H1 (cell line): ENCODE results near the gene LAMA3. TPM values are rescaled to one million over a fixed set of nuclear protein-coding genes. Genes with fewer than 3 reads are reported as not detected.

Experiments used
- CTCF ChIA-PET: fragments of 300-600 bp; sonication (Branson Sonifier 250); formaldehyde crosslinking; loops from one replicate; lab custom pipeline; 2021; ENCODE audit not compliant: partially characterized antibody; lab: Charles Lee
- POLR2A ChIA-PET: fragments of 300-600 bp; sonication (Branson Sonifier 250); formaldehyde crosslinking; loops from one replicate; lab custom pipeline; 2021; ENCODE audit warnings: inconsistent platforms; ENCODE audit not compliant: partially characterized antibody; lab: Charles Lee
- DNase-seq, 2 experiments: peaks; one replicate each; pipeline versions ENCODE4 v3.0.0 to v3.0.0-alpha.2; 2010 to 2022; ENCODE audit warnings: low spot score in 2 of 2, low read depth in 1 of 2, mixed read lengths in 1 of 2
- FAIRE-seq: peaks from 2 replicates; lab custom pipeline; 2011; peaks lifted over from hg19 to GRCh38; lab: Jason Lieb, UNC
- H2AFZ ChIP-seq: 2 replicates; pipeline ENCODE4 v1.8.1; 2012; ENCODE audit warnings: low read length, inconsistent platforms
- H2AK5ac ChIP-seq: 2 replicates; pipeline ENCODE4 v1.6.1; 2013; ENCODE audit warnings: low read depth, low read length
- H2BK120ac ChIP-seq: replicated peaks from 2 replicates; pipeline ENCODE3; 2013; ENCODE audit warnings: low read depth, low read length, inconsistent platforms
- H2BK12ac ChIP-seq: 2 replicates; pipeline ENCODE4 v1.6.1; 2013; ENCODE audit warnings: low read depth, low read length
- H2BK15ac ChIP-seq: 2 replicates; pipeline ENCODE4 v1.6.1; 2013; ENCODE audit warnings: low read length
- H2BK20ac ChIP-seq: 2 replicates; pipeline ENCODE4 v1.6.1; 2013; ENCODE audit warnings: low read length
- H2BK5ac ChIP-seq: 2 replicates; pipeline ENCODE4 v1.6.1; 2013; ENCODE audit warnings: low read depth, low read length
- H3K14ac ChIP-seq: 2 replicates; pipeline ENCODE4 v1.6.1; 2013; ENCODE audit warnings: inconsistent platforms; ENCODE audit not compliant: insufficient read length
- H3K18ac ChIP-seq: 2 replicates; pipeline ENCODE4 v1.6.1; 2013; ENCODE audit warnings: low read length; ENCODE audit errors: extremely low read depth
- H3K23ac ChIP-seq: 2 replicates; pipeline ENCODE4 v1.6.1; 2013; ENCODE audit warnings: inconsistent platforms; ENCODE audit not compliant: insufficient read length
- H3K23me2 ChIP-seq: 2 replicates; pipeline ENCODE4 v1.6.1; 2013; ENCODE audit warnings: low read depth, low read length
- H3K27ac ChIP-seq: 2 replicates; pipeline ENCODE4 v1.6.1; 2011; ENCODE audit warnings: low read depth, low read length, inconsistent platforms
- H3K27me3 ChIP-seq, 4 experiments: replicated peaks in 1 of 4; 1 replicate in 1 of 4; 2 replicates in 3 of 4; pipeline versions ENCODE4 v1.6.1 to v1.8.1; 2011 to 2013; ENCODE audit warnings: low read length in 3 of 4, mild to moderate bottlenecking in 3 of 4, inconsistent platforms in 2 of 4, mixed read lengths in 2 of 4, moderate library complexity in 1 of 4; ENCODE audit not compliant: control insufficient read depth in 3 of 4, insufficient read depth in 3 of 4; ENCODE audit errors: extremely low read depth in 1 of 4
- H3K36me3 ChIP-seq, 4 experiments: 2 replicates each; pipeline versions ENCODE4 v1.6.1 to v1.8.1; 2011 to 2013; ENCODE audit warnings: mild to moderate bottlenecking in 4 of 4, low read length in 3 of 4, moderate library complexity in 2 of 4, control low read depth in 1 of 4, inconsistent platforms in 1 of 4; ENCODE audit not compliant: insufficient read depth in 4 of 4, control insufficient read depth in 2 of 4
- H3K4ac ChIP-seq: replicated peaks from 2 replicates; pipeline ENCODE3; 2013; ENCODE audit warnings: low read length, low read depth, mixed read lengths, inconsistent platforms; ENCODE audit not compliant: insufficient read length
- H3K4me1 ChIP-seq, 4 experiments: replicated peaks in 1 of 4; 1 replicate in 1 of 4; 2 replicates in 3 of 4; pipeline versions ENCODE4 v1.6.1 to v1.8.1; 2011 to 2013; ENCODE audit warnings: low read length in 3 of 4, inconsistent platforms in 2 of 4, mixed read lengths in 1 of 4; ENCODE audit not compliant: insufficient read depth in 4 of 4, control insufficient read depth in 3 of 4
- H3K4me2 ChIP-seq, 2 experiments: 2 replicates each; pipeline versions ENCODE4 v1.6.1 to v1.8.1; 2011 to 2013; ENCODE audit warnings: low read depth in 2 of 2, low read length in 2 of 2, control low read depth in 1 of 2, inconsistent platforms in 1 of 2, mild to moderate bottlenecking in 1 of 2; ENCODE audit not compliant: insufficient read depth in 1 of 2
- H3K4me3 ChIP-seq, 4 experiments: fragments of 200-600, 300-600 bp in 1 of 4; sonication (generic), shearing (Covaris generic), sonication (Bioruptor Twin) in 1 of 4; 2 replicates each; pipeline versions ENCODE4 v1.5.1 to v1.8.1; 2011 to 2016; ENCODE audit warnings: low read length in 4 of 4, low read depth in 3 of 4, control low read depth in 2 of 4, inconsistent platforms in 2 of 4, mild to moderate bottlenecking in 2 of 4, mixed read lengths in 1 of 4, moderate library complexity in 1 of 4; ENCODE audit not compliant: insufficient read depth in 2 of 4; ENCODE audit errors: extremely low read depth in 1 of 4
- H3K56ac ChIP-seq: replicated peaks from 2 replicates; pipeline ENCODE3; 2013; ENCODE audit warnings: low read depth, mild to moderate bottlenecking, mixed read lengths, low read length, inconsistent platforms; ENCODE audit not compliant: insufficient read length
- H3K79me1 ChIP-seq: 2 replicates; pipeline ENCODE4 v1.6.1; 2013; ENCODE audit warnings: low read depth, low read length, control low read depth
- H3K79me2 ChIP-seq, 2 experiments: 2 replicates each; pipeline versions ENCODE4 v1.6.1 to v1.8.1; 2012 to 2013; ENCODE audit warnings: low read length in 2 of 2, mild to moderate bottlenecking in 2 of 2, inconsistent platforms in 1 of 2; ENCODE audit not compliant: insufficient read depth in 2 of 2, control insufficient read depth in 1 of 2
- H3K9ac ChIP-seq, 4 experiments: replicated peaks in 1 of 4; 1 replicate in 1 of 4; 2 replicates in 3 of 4; pipeline versions ENCODE4 v1.6.1 to v1.8.1; 2011 to 2013; ENCODE audit warnings: low read depth in 3 of 4, low read length in 3 of 4, control low read depth in 2 of 4, mild to moderate bottlenecking in 2 of 4, moderate library complexity in 2 of 4, inconsistent platforms in 1 of 4; ENCODE audit errors: extremely low read depth in 1 of 4
- H3K9me3 ChIP-seq, 2 experiments: 2 replicates each; pipeline versions ENCODE4 v1.6.1 to v1.8.1; 2012 to 2013; ENCODE audit warnings: mild to moderate bottlenecking in 2 of 2, moderate library complexity in 2 of 2, control low read depth in 1 of 2, inconsistent platforms in 1 of 2, low read depth in 1 of 2, low read length in 1 of 2, mixed read lengths in 1 of 2; ENCODE audit not compliant: insufficient read depth in 2 of 2
- H4K20me1 ChIP-seq, 2 experiments: replicated peaks in 1 of 2; 2 replicates each; pipeline versions ENCODE3 to v1.8.1; 2011 to 2013; ENCODE audit warnings: inconsistent platforms in 2 of 2, low read length in 2 of 2, mild to moderate bottlenecking in 1 of 2; ENCODE audit not compliant: insufficient read depth in 2 of 2, control insufficient read depth in 1 of 2
- H4K5ac ChIP-seq: 2 replicates; pipeline ENCODE4 v1.6.1; 2013; ENCODE audit warnings: low read length, low read depth, mixed read lengths, inconsistent platforms; ENCODE audit not compliant: insufficient read length
- H4K8ac ChIP-seq: 2 replicates; pipeline ENCODE4 v1.8.0; 2013; ENCODE audit warnings: mild to moderate bottlenecking, moderate library complexity, low read length, inconsistent platforms; ENCODE audit not compliant: insufficient read depth; ENCODE audit errors: extremely low read depth
- H4K91ac ChIP-seq: replicated peaks from 2 replicates; pipeline ENCODE3; 2013; ENCODE audit warnings: low read length, mixed read lengths, inconsistent platforms; ENCODE audit not compliant: insufficient read length
- EGR1 ChIP-seq: IDR thresholded peaks from 2 replicates; pipeline ENCODE4 v1.6.1; 2011; ENCODE audit warnings: low read depth, low read length, borderline replicate concordance
- KDM4A ChIP-seq: IDR thresholded peaks from one replicate; pipeline ENCODE4 v1.7.1; 2012; ENCODE audit warnings: low read depth, mild to moderate bottlenecking, moderate library complexity, low read length, inconsistent platforms; ENCODE audit not compliant: severe bottlenecking
- NRF1 ChIP-seq: IDR thresholded peaks from 2 replicates; pipeline ENCODE4 v1.6.1; 2011; ENCODE audit warnings: mild to moderate bottlenecking, low read depth, low read length, improper control_type of control experiment
- POU5F1 ChIP-seq: IDR thresholded peaks from 2 replicates; pipeline ENCODE4 v1.6.1; 2011; ENCODE audit warnings: low read depth, mild to moderate bottlenecking, low read length, moderate library complexity
- RBBP5 ChIP-seq: IDR thresholded peaks from 2 replicates; pipeline ENCODE4 v1.7.1; 2012; ENCODE audit warnings: low read depth, mild to moderate bottlenecking, inconsistent platforms, low read length, moderate library complexity, borderline replicate concordance
- RXRA ChIP-seq: IDR thresholded peaks from 2 replicates; pipeline ENCODE4 v1.6.1; 2011; ENCODE audit warnings: low read depth, mild to moderate bottlenecking, low read length, moderate library complexity; ENCODE audit not compliant: insufficient read depth
- SIX5 ChIP-seq: IDR thresholded peaks from 2 replicates; pipeline ENCODE4 v1.6.1; 2011; ENCODE audit warnings: mild to moderate bottlenecking, low read depth, low read length
- SRF ChIP-seq: IDR thresholded peaks from 2 replicates; pipeline ENCODE4 v1.6.1; 2011; ENCODE audit warnings: mild to moderate bottlenecking, low read depth, low read length, moderate library complexity
- TAF1 ChIP-seq: IDR thresholded peaks from 2 replicates; pipeline ENCODE4 v1.6.1; 2011; ENCODE audit warnings: mild to moderate bottlenecking, low read depth, low read length
- TAF7 ChIP-seq: optimal IDR thresholded peaks from 2 replicates; pipeline ENCODE3; 2011; ENCODE audit warnings: low read depth, mild to moderate bottlenecking, inconsistent platforms, low read length, moderate library complexity, borderline replicate concordance
- YY1 ChIP-seq: IDR thresholded peaks from 2 replicates; pipeline ENCODE4 v1.6.1; 2011; ENCODE audit warnings: low read depth, mild to moderate bottlenecking, low read length
- WGBS, 2 experiments: shearing (Covaris generic) in 1 of 2; methylation state at CpG; one replicate each; pipeline versions ENCODE4 v1.1.6 to v1.1.7; 2013 to 2015; ENCODE audit warnings: low lambda C conversion rate in 2 of 2, mixed read lengths in 2 of 2, inconsistent platforms in 1 of 2, low coverage in 1 of 2, missing lambda C conversion rate in 1 of 2; ENCODE audit not compliant: insufficient replicate concordance in 2 of 2, insufficient coverage in 1 of 2, insufficient read length in 1 of 2; ENCODE audit errors: extremely low coverage in 1 of 2, missing lambda C conversion rate in 1 of 2; 5-methylcytosine and 5-hydroxymethylcytosine counted together
- polyA plus RNA-seq, 7 experiments: library from polyadenylated mRNA; depleted of rRNA in 3 of 7; stranded (reverse) in 5 of 7; unstranded in 2 of 7; fragments of >200 nt in 5 of 7; fragments of 200-250 nt in 2 of 7; gene quantifications; 1 replicate in 5 of 7; 2 replicates in 1 of 7; 4 replicates in 1 of 7; pipeline versions ENCODE4 v1.2.1 to v1.2.3, GENCODE V29; 2011 to 2013; ENCODE audit warnings: missing spikeins in 2 of 7, mixed read lengths in 2 of 7
- total RNA-seq: library from RNA; stranded (reverse); fragmentation: NEBNext Ultra II Directional; extraction: Animal tissue kit (Norgen Biotek cat#: 25700); gene quantifications from 2 replicates; pipeline ENCODE4 v1.2.1, GENCODE V29; 2021
- TF ChIP-seq, protein P1 (sequence below): IDR thresholded peaks from 2 replicates; pipeline ENCODE4 v1.6.1; 2012; ENCODE audit warnings: low read length, inconsistent platforms

Gene LAMA3
- total and polyA plus RNA-seq, 2 of the 8 experiments (the other 6 are each of a cell fraction or from before 2014, with no cell fraction given) = 0.76 to 5.0 TPM

DNA sequence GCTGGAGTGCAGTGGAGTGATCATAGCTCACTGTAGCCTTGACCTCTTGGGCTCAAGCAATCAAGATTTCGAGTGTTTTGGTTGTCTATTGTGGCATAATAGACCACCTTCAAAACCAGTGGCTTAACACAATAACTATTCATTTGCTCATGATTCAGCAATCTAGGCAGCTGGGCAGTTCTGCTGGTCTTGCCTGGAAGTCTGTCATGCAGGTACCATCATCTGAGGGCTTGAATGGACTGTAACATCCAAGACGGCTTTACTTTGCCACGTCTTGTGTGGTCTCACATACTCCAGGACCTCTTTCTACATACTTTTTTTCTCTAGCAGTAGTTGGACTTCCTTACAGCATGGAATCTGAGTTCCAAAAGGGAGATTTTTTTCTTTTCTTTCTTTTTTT is 13.4 kb upstream of the LAMA3 start:
- H3K23me2 ChIP-seq = no peaks in the 10 kb centered on the region
- no peaks in the 10 kb centered on the region for H3K27me3 ChIP-seq
- FAIRE-seq (no peak), DNase-seq (no peak)
- H4K5ac ChIP-seq = no peak overlapping the region
- H4K20me1 ChIP-seq = no peaks in the 10 kb centered on the region
- H4K8ac ChIP-seq = no peak overlapping the region
- ChIA-PET POLR2A (interaction anchor here (0.7 to 1.2 kb wide), 2 partner anchors 11 to 13 kb away, joined by 3 to 4 read pairs; no protein-coding TSS in a partner anchor), CTCF (interaction anchor here (1.2 kb wide), 1 partner anchor 10 kb away, joined by 5 read pairs; no protein-coding TSS in a partner anchor)
- no peak overlapping the region for H2BK120ac ChIP-seq
- TF ChIP-seq YY1 (no peak), TAF7 (no peak), RBBP5 (no peak), NRF1 (no peak), TAF1 (no peak), POU5F1 (no peak), EGR1 (no peak), KDM4A (no peak), SRF (no peak), RXRA (no peak), SIX5 (no peak)
- TF ChIP-seq, protein P1, sequence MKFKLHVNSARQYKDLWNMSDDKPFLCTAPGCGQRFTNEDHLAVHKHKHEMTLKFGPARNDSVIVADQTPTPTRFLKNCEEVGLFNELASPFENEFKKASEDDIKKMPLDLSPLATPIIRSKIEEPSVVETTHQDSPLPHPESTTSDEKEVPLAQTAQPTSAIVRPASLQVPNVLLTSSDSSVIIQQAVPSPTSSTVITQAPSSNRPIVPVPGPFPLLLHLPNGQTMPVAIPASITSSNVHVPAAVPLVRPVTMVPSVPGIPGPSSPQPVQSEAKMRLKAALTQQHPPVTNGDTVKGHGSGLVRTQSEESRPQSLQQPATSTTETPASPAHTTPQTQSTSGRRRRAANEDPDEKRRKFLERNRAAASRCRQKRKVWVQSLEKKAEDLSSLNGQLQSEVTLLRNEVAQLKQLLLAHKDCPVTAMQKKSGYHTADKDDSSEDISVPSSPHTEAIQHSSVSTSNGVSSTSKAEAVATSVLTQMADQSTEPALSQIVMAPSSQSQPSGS = no peak
- no peak overlapping the region for H3K14ac ChIP-seq
- H2AK5ac ChIP-seq = no peak overlapping the region
- no peak overlapping the region for H2AFZ ChIP-seq
- H3K4ac ChIP-seq = no peak overlapping the region
- H3K79me1 ChIP-seq = no peaks in the 10 kb centered on the region
- H3K23ac ChIP-seq = no peak overlapping the region
- H3K27ac ChIP-seq = no peak overlapping the region
- 90% methylated on average over 3 of the region's 3 CpGs; no CpG with 5 or more reads in 1 of the 2 experiments for WGBS, 2 experiments
- H2BK20ac ChIP-seq = no peak overlapping the region
- no peak overlapping the region for H2BK5ac ChIP-seq
- H3K4me3 ChIP-seq = no peak overlapping the region
- no peak overlapping the region for H3K9ac ChIP-seq
- H3K56ac ChIP-seq = no peak overlapping the region
- H3K9me3 ChIP-seq = no peaks in the 10 kb centered on the region
- no peaks in the 10 kb centered on the region for H3K79me2 ChIP-seq
- H3K4me1 ChIP-seq = no peaks in the 10 kb centered on the region
- no peak overlapping the region for H2BK15ac ChIP-seq
- H3K18ac ChIP-seq = no peak overlapping the region
- no peak overlapping the region for H3K4me2 ChIP-seq
- H3K36me3 ChIP-seq = no peaks in the 10 kb centered on the region
- no peak overlapping the region for H4K91ac ChIP-seq
- H2BK12ac ChIP-seq = no peak overlapping the region
